Gastrocnemius medialis (tissue), 4 donors: Measurements from ENCODE around the gene NCOR2.

Experiments
- POLR2A ChIP-seq, 2 donors: fragments of 450-650 bp; IDR thresholded peaks; one replicate each; pipeline ENCODE4 v1.6.1; 2017; ENCODE audit warnings: antibody characterized with exemption in 2 of 2, mild to moderate bottlenecking in 2 of 2, moderate library complexity in 2 of 2
- TF ChIP-seq, protein P1 (sequence below), 5 experiments: fragments of 450-650 bp in 3 of 5; fragments of 200-600 bp in 2 of 5; sonication (generic) in 2 of 5; IDR thresholded peaks in 4 of 5; conservative IDR thresholded peaks in 1 of 5; 1 replicate in 4 of 5; 2 replicates in 1 of 5; pipeline ENCODE4 v1.5.1; 2016 to 2019; ENCODE audit warnings: antibody characterized with exemption in 5 of 5, mild to moderate bottlenecking in 3 of 5, moderate library complexity in 3 of 5

GRCh38 chr12:124592481-124593160, 25.2 kb upstream of the NCOR2 start:
- TF ChIP-seq, protein P1, sequence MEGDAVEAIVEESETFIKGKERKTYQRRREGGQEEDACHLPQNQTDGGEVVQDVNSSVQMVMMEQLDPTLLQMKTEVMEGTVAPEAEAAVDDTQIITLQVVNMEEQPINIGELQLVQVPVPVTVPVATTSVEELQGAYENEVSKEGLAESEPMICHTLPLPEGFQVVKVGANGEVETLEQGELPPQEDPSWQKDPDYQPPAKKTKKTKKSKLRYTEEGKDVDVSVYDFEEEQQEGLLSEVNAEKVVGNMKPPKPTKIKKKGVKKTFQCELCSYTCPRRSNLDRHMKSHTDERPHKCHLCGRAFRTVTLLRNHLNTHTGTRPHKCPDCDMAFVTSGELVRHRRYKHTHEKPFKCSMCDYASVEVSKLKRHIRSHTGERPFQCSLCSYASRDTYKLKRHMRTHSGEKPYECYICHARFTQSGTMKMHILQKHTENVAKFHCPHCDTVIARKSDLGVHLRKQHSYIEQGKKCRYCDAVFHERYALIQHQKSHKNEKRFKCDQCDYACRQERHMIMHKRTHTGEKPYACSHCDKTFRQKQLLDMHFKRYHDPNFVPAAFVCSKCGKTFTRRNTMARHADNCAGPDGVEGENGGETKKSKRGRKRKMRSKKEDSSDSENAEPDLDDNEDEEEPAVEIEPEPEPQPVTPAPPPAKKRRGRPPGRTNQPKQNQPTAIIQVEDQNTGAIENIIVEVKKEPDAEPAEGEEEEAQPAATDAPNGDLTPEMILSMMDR (IDR thresholded peaks at IDR 0.05 in 4 of 5, conservative IDR thresholded peaks at IDR 0.05 in 1 of 5): no peak
- no peak for TF ChIP-seq POLR2A (IDR thresholded peaks at IDR 0.05)
